SU-DHL-6 (cell line): Measurements from ENCODE around the gene HRH4.

Experiments
- H2AFZ ChIP-seq: fragments of 200-600 bp; sonication (generic); 2 replicates; pipeline ENCODE4 v1.6.1; 2014; ENCODE audit warnings: low read depth, mild to moderate bottlenecking, moderate library complexity, mixed read lengths, antibody characterized with exemption, low read length; ENCODE audit not compliant: severe bottlenecking
- H3F3A ChIP-seq: fragments of 200-600 bp; shearing (Covaris generic); 2 replicates; pipeline ENCODE4 v1.6.0; 2016; ENCODE audit warnings: antibody characterized with exemption, mild to moderate bottlenecking; ENCODE audit not compliant: insufficient read depth
- H3K27ac ChIP-seq: fragments of 200-600 bp; sonication (generic); 2 replicates; pipeline ENCODE4 v1.5.1; 2016; ENCODE audit warnings: low read depth, mild to moderate bottlenecking, low read length, moderate library complexity, mixed read lengths
- H3K27me3 ChIP-seq: fragments of 200-600 bp; sonication (generic), shearing (Covaris generic); 2 replicates; pipeline ENCODE4 v1.6.0; 2014; ENCODE audit warnings: mild to moderate bottlenecking, low read length
- H3K36me3 ChIP-seq: fragments of 200-600 bp; sonication (generic); 2 replicates; pipeline ENCODE4 v1.6.1; 2014; ENCODE audit warnings: mild to moderate bottlenecking, low read length, mixed read lengths
- H3K4me2 ChIP-seq: fragments of 300-600, 200-600 bp; shearing (Covaris generic), sonication (generic); 2 replicates; pipeline ENCODE4 v1.6.0; 2014; ENCODE audit warnings: low read length, low read depth, mild to moderate bottlenecking; ENCODE audit not compliant: poor library complexity, severe bottlenecking
- H3K4me3 ChIP-seq: fragments of 200-600 bp; sonication (generic); 2 replicates; pipeline ENCODE4 v1.5.1; 2014; ENCODE audit warnings: antibody characterized with exemption, low read length, mild to moderate bottlenecking, mixed read lengths; ENCODE audit not compliant: insufficient read depth, poor library complexity, severe bottlenecking
- H3K79me2 ChIP-seq: fragments of 200-600 bp; sonication (generic); 2 replicates; pipeline ENCODE4 v1.6.1; 2014; ENCODE audit warnings: mild to moderate bottlenecking, low read length, moderate library complexity; ENCODE audit not compliant: insufficient read depth
- H3K9ac ChIP-seq: fragments of 200-600 bp; sonication (generic); 2 replicates; pipeline ENCODE4 v1.7.0; 2014; ENCODE audit warnings: mild to moderate bottlenecking, low read length
- H3K9me2 ChIP-seq: fragments of 200-600 bp; sonication (generic); replicated peaks from 2 replicates; pipeline ENCODE4 v1.6.1; 2014; ENCODE audit warnings: low read length; ENCODE audit not compliant: insufficient read depth
- H3K9me3 ChIP-seq: fragments of 200-600 bp; sonication (generic); 2 replicates; pipeline ENCODE4 v1.6.1; 2014; ENCODE audit warnings: low read length, mixed read lengths; ENCODE audit not compliant: insufficient read depth
- H4K20me1 ChIP-seq: fragments of 200-600 bp; sonication (generic); 2 replicates; pipeline ENCODE4 v1.6.1; 2014; ENCODE audit warnings: low read depth, mild to moderate bottlenecking, antibody characterized with exemption, low read length, moderate library complexity, mixed read lengths
- CTCF ChIP-seq: fragments of 200-600 bp; sonication (generic); IDR thresholded peaks from one replicate; pipeline ENCODE4 v1.5.1; 2017; ENCODE audit warnings: antibody characterized with exemption, mild to moderate bottlenecking, low read length, moderate library complexity; ENCODE audit not compliant: insufficient read depth, poor library complexity, severe bottlenecking
- EZH2phosphoT487 ChIP-seq: fragments of 200-600 bp; sonication (generic), shearing (Covaris generic); conservative IDR thresholded peaks from 2 replicates; pipeline ENCODE4 v1.6.1; 2018; ENCODE audit warnings: mild to moderate bottlenecking, antibody characterized with exemption, low read length, moderate library complexity, mixed read lengths

HRH4 gene

DNA sequence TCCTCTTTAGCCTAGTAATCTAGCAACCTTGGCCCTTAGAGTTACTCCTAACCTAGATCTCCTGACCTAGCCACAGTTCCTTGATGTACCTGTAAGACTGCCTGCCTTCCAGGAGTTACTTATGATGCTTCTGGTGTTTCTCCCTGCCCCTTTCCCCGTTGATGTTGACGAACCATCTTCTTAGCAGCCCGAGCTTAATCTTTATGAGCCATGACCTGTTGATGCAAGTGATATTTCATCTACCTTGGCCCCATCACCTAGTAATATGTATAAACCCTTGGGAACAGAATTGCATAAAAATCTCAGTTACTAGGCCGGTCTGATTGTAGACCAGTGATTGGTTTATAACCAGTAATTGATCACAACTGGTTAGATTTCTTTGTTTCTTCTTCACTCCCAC lies 31.2 kb upstream of the HRH4 start:
- H2AFZ ChIP-seq: no peak overlapping the region
- no peak overlapping the region for H3K27ac ChIP-seq
- no peaks in the 10 kb centered on the region for H3K27me3 ChIP-seq
- no peaks in the 10 kb centered on the region for H3F3A ChIP-seq
- H3K4me3 ChIP-seq: no peak overlapping the region
- no peaks in the 10 kb centered on the region for H3K79me2 ChIP-seq
- TF ChIP-seq CTCF: no peak
- TF ChIP-seq EZH2phosphoT487: no peak
- no peaks in the 10 kb centered on the region for H3K9me3 ChIP-seq
- H3K9me2 ChIP-seq: no peaks in the 10 kb centered on the region
- no peak overlapping the region for H3K9ac ChIP-seq
- no peak overlapping the region for H3K4me2 ChIP-seq
- no peaks in the 10 kb centered on the region for H4K20me1 ChIP-seq
- no peaks in the 10 kb centered on the region for H3K36me3 ChIP-seq

- no peaks in the 10 kb centered on the region for H3K36me3 ChIP-seq
- no peaks in the 10 kb centered on the region for H4K20me1 ChIP-seq
- H3K79me2 ChIP-seq: no peaks in the 10 kb centered on the region
- no peaks in the 10 kb centered on the region for H3K9me2 ChIP-seq
- H3K27me3 ChIP-seq: no peaks in the 10 kb centered on the region
- no peak overlapping the region for H3K9ac ChIP-seq
- H3F3A ChIP-seq: no peaks in the 10 kb centered on the region
- no peaks in the 10 kb centered on the region for H3K9me3 ChIP-seq
- TF ChIP-seq EZH2phosphoT487 (no peak), CTCF (no peak)
- no peak overlapping the region for H3K27ac ChIP-seq
- H3K4me2 ChIP-seq: no peak overlapping the region
- H2AFZ ChIP-seq: no peak overlapping the region
- no peak overlapping the region for H3K4me3 ChIP-seq
Measured at GRCh38 chr18:24432618-24433017, 27.8 kb upstream of the HRH4 start.

- no peak for TF ChIP-seq EZH2phosphoT487
- H3K9ac ChIP-seq: no peak overlapping the region
Measured at GRCh38 chr18:24436939-24437338, 23.5 kb upstream of the HRH4 start.

GRCh38 chr18:24443870-24444269 lies 16.6 kb upstream of the HRH4 start:
- no peak overlapping the region for H3K4me2 ChIP-seq
- no peak overlapping the region for H3K9ac ChIP-seq
- no peaks in the 10 kb centered on the region for H3K36me3 ChIP-seq
- H2AFZ ChIP-seq: no peak overlapping the region
- H3K4me3 ChIP-seq: no peak overlapping the region
- TF ChIP-seq EZH2phosphoT487 (no peak), CTCF (no peak)
- H3F3A ChIP-seq: no peaks in the 10 kb centered on the region
- no peaks in the 10 kb centered on the region for H3K79me2 ChIP-seq
- no peaks in the 10 kb centered on the region for H3K9me3 ChIP-seq
- no peaks in the 10 kb centered on the region for H3K9me2 ChIP-seq
- H3K27me3 ChIP-seq: no peaks in the 10 kb centered on the region
- H4K20me1 ChIP-seq: no peaks in the 10 kb centered on the region
- H3K27ac ChIP-seq: no peak overlapping the region

More at GRCh38 chr18:24436939-24437338, 23.5 kb upstream of the HRH4 start:
- Histone ChIP-seq H3K9me3 (no peaks in the 10 kb centered on the region), H3F3A (no peaks in the 10 kb centered on the region), H4K20me1 (no peaks in the 10 kb centered on the region), H3K9me2 (no peaks in the 10 kb centered on the region), H3K4me3 (no peak overlapping the region), H3K4me2 (no peak overlapping the region), H2AFZ (no peak overlapping the region), H3K27ac (no peak overlapping the region), H3K27me3 (no peaks in the 10 kb centered on the region), H3K79me2 (no peaks in the 10 kb centered on the region), H3K36me3 (no peaks in the 10 kb centered on the region)
